H4 (cell line): ENCODE measurements around the gene RNU6-1. TPM values are rescaled to one million over a fixed set of nuclear protein-coding genes. Genes with fewer than 3 reads are reported as not detected.

Experiments
- DNase-seq: peaks from one replicate; pipeline ENCODE4 v3.0.0-alpha.2; 2015; ENCODE audit warnings: low spot score
- total RNA-seq: library from RNA; depleted of rRNA; stranded (reverse); fragments of >200 nt; shearing (Covaris generic); gene quantifications from 2 replicates; pipeline ENCODE4 v1.2.3, GENCODE V29; 2014; rRNA removed

RNU6-1 gene
- total RNA-seq, result not detected in 2 replicates

- peak; percentile 88 for DNase-seq
Observed at GRCh38 chr15:67839929-67840748, at the start of gene RNU6-1. RNU6-1 (minus strand) TSS chr15:67840045.

DNA sequence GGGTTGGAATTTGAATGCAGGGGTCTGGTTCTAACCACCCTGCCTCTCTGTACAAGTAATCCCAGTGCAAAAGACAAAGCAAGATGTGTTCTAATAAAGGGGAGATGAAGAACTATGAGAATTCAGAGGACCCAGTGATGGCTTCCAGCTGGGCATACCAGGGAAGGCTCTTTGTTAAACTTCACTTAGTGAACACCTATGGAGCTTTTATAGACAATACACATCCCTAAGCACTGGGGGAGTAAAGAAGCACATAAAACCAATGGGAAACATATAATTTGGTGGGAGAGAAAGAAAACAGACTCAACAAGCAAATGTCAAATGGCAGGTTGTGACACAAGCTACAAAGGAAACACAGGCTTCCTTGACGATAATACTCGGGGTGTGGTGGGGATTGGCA, 47.9 kb upstream of the RNU6-1 start:
- no peak for DNase-seq

- no peak for DNase-seq
Observed at GRCh38 chr15:67885861-67886260, 46.0 kb upstream of the RNU6-1 start.

GRCh38 chr15:67885175-67885523, 45.3 kb upstream of the RNU6-1 start:
- no peak for DNase-seq

- DNase-seq, result peak; percentile 55
Observed at GRCh38 chr15:67884514-67885174, 44.8 kb upstream of the RNU6-1 start.

DNA sequence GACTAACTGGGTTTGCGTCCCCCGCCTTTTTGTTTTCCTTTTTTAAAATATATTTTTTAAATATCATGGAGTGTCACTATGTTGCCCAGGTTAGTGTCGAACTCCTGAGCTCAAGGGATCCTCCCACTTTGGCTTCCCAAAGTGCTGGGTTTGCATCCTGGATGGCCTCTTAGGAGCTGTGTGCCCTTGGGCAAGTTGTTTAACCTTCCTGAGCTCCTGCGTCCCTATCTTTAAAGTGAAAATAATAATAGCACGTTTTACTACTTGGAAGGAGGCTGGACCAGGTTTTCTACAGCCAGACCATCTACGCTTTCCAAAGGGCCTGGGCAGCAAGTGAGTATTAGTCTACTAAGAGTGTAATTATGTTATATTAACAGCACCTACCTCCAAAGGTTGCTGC, 44.2 kb upstream of the RNU6-1 start:
- DNase-seq, result no peak

- DNase-seq, result no peak
Observed at GRCh38 chr15:67883234-67883773, 43.5 kb upstream of the RNU6-1 start.

DNA sequence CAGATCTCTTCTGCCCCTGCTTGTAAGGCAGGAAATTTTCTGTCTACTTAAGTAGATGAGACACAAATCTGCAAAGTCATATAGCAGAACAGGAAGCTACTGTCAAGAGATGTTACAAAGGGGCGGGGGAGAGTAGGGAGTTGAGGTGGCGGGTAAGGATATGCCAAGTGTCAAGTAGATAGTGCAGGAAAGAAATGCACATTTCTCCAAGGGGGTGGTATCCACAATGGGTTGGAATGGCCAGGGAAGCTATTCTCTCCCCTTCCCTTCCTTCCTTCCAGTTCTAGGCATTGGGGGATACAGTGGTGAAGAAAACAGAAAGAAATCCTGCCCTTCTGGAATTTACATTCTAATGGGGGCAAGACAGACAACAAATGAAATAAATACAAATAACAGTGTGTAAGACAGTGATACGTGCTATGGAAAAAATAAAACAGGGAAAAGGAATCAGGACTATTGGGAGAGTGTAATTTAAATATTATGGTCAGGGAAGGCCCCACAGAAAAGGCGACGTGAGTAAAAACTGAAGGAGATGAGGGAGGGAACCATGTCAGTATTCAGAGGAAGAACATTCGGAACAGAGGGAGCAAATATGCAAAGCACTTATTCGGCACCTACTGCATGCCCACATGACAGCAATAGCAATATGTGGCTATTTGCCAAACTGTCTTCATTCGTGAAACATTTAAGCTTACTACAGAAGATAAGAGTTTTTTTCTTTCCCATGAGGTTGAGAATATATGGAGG, 42.8 kb upstream of the RNU6-1 start:
- no peak for DNase-seq

DNA sequence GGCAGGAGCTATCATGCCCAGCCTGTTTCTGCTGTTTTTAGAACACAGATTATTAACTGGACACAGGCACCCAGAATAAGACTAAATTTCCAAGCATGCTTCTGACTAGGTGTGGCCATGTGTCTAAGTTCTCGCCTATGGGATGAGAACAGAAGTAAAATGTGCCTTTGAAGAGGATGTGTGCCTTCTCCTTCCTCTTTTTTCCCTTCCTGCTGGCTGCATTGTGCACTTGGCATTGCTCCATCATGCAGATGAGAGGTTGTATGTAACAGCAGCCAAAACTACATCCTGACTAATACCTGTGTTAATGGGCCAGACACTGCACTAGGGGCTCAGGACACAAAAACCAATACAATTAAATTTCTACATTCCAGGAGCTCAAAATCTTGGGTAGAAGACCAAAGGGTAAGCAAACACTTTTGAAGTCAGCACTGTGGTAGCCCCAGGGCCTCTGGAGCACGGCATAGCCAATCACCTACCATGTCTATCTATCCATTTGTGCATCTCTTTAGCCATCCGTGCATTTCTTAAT, 40.9 kb upstream of the RNU6-1 start:
- peak; percentile 17 for DNase-seq

DNA sequence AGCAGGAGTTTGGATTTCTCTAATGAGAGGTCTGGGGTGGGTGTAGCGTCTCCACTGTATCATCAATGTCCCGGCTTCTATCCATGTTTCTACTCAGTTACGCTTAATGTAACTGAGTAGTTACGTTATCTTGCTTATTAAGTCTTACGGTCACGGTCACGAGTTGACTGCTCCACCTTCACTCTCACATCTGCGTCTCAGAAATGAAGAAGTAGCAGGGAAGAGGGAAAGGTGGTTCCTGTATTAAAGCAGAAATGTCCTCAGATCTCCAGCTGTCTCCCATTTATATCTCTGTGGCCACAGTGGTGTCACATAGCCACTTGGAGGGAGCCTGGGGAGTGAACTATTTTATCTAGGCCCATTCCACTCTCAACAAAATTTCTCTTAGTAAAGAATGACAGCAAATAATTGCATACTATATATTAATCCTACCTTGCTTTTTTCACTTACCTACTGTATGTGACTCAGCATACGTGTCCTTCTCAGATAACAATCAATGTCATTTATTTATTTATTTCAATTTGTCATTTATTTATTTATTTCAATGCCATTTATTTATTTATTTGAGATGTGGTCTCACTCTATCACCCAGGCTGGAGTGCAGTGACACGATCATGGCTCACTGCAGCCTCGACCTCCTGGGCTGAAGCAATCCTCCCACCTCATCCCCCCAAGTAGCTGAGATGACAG, 39.7 kb upstream of the RNU6-1 start:
- DNase-seq, result no peak

DNA sequence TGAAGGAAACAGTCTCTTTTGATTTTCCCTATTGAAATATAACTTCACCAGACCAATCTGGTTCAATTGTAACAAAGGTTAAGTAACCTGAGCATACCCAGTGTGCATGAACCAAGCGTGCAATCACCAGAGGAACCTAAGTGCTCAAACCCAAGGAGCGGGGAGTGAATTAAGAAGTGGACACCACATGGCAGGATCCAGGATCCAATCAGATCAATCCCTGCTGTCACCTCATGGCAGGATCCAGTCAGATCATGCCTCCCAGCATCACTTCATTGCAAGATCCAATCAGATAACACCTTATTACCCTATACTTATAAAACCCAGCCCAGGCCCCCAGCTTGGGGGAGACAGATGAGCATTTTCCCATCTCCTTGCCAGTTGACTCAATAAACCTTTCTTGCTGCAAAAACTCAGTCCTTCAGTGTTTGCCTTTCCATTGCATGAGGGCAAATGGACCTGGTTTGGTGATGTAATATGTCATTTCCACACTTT, 38.9 kb upstream of the RNU6-1 start:
- no peak for DNase-seq

- DNase-seq, result no peak
Observed at GRCh38 chr15:67873777-67874176, 33.9 kb upstream of the RNU6-1 start.

GRCh38 chr15:67870868-67871408, 31.1 kb upstream of the RNU6-1 start:
- DNase-seq, result no peak

DNA sequence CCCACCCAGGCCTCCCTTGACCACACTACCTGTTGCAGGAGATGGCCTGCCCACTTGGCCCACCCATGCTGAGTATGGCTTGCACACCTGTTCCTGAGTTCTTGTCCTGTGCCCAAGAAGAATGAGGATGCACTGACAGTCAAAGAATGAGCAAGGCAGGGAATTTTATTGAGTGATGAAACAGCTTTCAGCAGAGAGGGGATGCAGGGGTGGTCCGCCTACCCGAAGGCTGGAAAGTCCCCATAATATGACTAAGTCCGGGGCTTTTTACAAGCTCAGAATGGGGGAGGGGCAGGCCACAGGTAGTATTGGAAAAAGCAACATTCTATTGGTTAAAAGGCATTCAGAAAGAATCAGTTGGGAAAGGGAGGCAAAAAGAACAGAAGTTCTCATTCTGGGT, 29.9 kb upstream of the RNU6-1 start:
- no peak for DNase-seq

- no peak for DNase-seq
Observed at GRCh38 chr15:67865766-67866165, 25.9 kb upstream of the RNU6-1 start.

- no peak for DNase-seq
Observed at GRCh38 chr15:67865331-67865730, 25.5 kb upstream of the RNU6-1 start.

DNA sequence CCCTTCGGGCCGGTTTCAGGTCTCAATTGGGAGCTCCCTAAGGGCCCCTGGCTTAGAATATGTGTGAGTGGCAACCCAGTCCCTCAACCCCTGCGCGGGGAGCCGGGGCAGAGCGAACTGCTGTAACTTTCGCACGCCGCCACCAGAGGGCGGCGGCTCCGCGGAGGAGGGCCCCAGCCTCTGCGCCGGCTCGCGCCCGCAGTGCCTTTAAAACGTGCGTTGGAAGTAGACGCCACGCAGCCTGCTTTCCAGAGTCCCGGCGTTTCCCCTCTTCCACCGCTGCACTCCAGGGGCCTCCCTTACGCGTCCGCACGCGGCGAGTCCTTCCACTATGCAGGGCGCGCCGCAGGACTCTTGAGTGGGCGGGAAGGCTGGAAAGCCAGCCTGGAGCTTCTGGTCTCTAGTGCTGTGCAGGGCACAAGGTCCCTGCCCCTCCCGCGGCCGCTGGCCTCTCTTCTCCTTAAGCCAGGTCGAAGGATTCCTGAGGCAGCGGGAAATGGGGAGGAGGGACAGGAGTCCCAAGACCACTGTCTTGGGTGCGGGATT, 23.7 kb upstream of the RNU6-1 start:
- DNase-seq, result peak; percentile 55

- DNase-seq, result no peak
Observed at GRCh38 chr15:67862750-67863441, 23.1 kb upstream of the RNU6-1 start.

- no peak for DNase-seq
Observed at GRCh38 chr15:67861983-67862382, 22.1 kb upstream of the RNU6-1 start.

GRCh38 chr15:67859331-67859946, 19.6 kb upstream of the RNU6-1 start:
- no peak for DNase-seq
